Stomach smooth muscle (tissue), 2 donors: Measurements from ENCODE around the gene ATP6V0E1.
"Not testable (repeated sequence)": the region's sequence is repeated elsewhere in the genome, so short reads cannot be mapped to it uniquely, and the experiment has no call there.

ENCODE experiments used
- H3K27ac ChIP-seq: one replicate; pipeline ENCODE4 v1.7.0; 2013; ENCODE audit warnings: mild to moderate bottlenecking, low read length, inconsistent platforms
- H3K27me3 ChIP-seq, 2 donors: one replicate each; pipeline ENCODE4 v1.7.0; 2013; ENCODE audit warnings: low read length in 2 of 2; ENCODE audit not compliant: insufficient read depth in 2 of 2, control insufficient read depth in 1 of 2
- H3K36me3 ChIP-seq, 2 donors: one replicate each; pipeline ENCODE4 v1.7.0; 2013; ENCODE audit warnings: low read length in 2 of 2; ENCODE audit not compliant: control insufficient read depth in 2 of 2, insufficient read depth in 2 of 2
- H3K4me1 ChIP-seq: one replicate; pipeline ENCODE4 v1.7.0; 2013; ENCODE audit warnings: low read length; ENCODE audit not compliant: control insufficient read depth, insufficient read depth
- H3K4me3 ChIP-seq, 2 donors: one replicate each; pipeline ENCODE4 v1.7.0; 2013; ENCODE audit warnings: low read length in 2 of 2
- H3K9ac ChIP-seq, 2 donors: one replicate each; pipeline ENCODE4 v1.7.0; 2013; ENCODE audit warnings: low read length in 2 of 2, mild to moderate bottlenecking in 1 of 2
- H3K9me3 ChIP-seq, 2 donors: one replicate each; pipeline ENCODE4 v1.7.0; 2013; ENCODE audit warnings: low read length in 2 of 2; ENCODE audit not compliant: control insufficient read depth in 2 of 2
- donor health status: healthy.
- donor health status: Pancreatic carcinoma.

ATP6V0E1 gene

GRCh38 chr5:173017087-173017486 is 33.5 kb downstream of the ATP6V0E1 start:
- H3K9ac ChIP-seq, H3K9me3 ChIP-seq: not testable (repeated sequence)

GRCh38 chr5:173018358-173018757 is 34.8 kb downstream of the ATP6V0E1 start:
- no peak overlapping the region for H3K27ac ChIP-seq

More at GRCh38 chr5:173017087-173017486, 33.5 kb downstream of the ATP6V0E1 start:
- H3K27ac ChIP-seq = peak overlapping the region; percentile 76
- H3K4me1 ChIP-seq = peaks cover 20% of the 10 kb centered on the region
- H3K36me3 ChIP-seq, H3K4me3 ChIP-seq, H3K27me3 ChIP-seq: not testable (repeated sequence)

GRCh38 chr5:173020154-173020581 is 36.6 kb downstream of the ATP6V0E1 start:
- H3K27ac ChIP-seq = peak overlapping the region; percentile 82

More at GRCh38 chr5:173018358-173018757, 34.8 kb downstream of the ATP6V0E1 start:
- no peaks in the 10 kb centered on the region for H3K9me3 ChIP-seq
- H3K4me3 ChIP-seq = no peak overlapping the region
- H3K36me3 ChIP-seq = no peaks in the 10 kb centered on the region
- no peak overlapping the region for H3K9ac ChIP-seq
- no peaks in the 10 kb centered on the region for H3K27me3 ChIP-seq
- peaks cover 20% of the 10 kb centered on the region for H3K4me1 ChIP-seq

DNA sequence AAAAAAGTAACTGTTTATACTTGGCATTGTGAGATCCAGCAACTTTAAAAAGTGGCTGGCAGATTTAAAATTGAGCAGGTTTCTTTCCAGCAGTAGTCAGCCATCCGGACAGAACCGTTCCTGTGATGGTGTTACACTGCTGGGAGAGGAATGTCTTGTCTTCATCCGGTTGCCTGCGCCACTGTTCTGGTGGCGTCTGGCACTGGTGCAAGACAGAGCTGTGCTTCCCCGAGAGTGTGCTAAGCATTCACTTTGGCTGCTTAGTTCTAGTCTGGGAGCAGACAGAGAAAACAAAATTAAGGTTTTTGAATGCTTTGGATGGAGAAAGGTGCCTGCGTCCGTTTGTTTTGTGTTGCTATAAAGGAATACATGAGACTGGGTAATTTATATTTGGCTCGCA is 37.1 kb downstream of the ATP6V0E1 start:
- H3K9ac ChIP-seq = no peak overlapping the region
- H3K4me3 ChIP-seq = peak overlapping the region in 1 of 2 donors; percentile 59
- H3K36me3 ChIP-seq = no peaks in the 10 kb centered on the region
- no peaks in the 10 kb centered on the region for H3K27me3 ChIP-seq
- peaks cover 16% of the 10 kb centered on the region for H3K4me1 ChIP-seq
- H3K9me3 ChIP-seq = no peaks in the 10 kb centered on the region
- H3K27ac ChIP-seq = peak overlapping the region; percentile 82

More at GRCh38 chr5:173020154-173020581, 36.6 kb downstream of the ATP6V0E1 start:
- Histone ChIP-seq H3K9ac (no peak overlapping the region), H3K4me3 (peak overlapping the region in 1 of 2 donors; percentile 59), H3K36me3 (no peaks in the 10 kb centered on the region), H3K9me3 (no peaks in the 10 kb centered on the region), H3K27me3 (no peaks in the 10 kb centered on the region), H3K4me1 (peaks cover 20% of the 10 kb centered on the region)

GRCh38 chr5:173025651-173026050 is 42.1 kb downstream of the ATP6V0E1 start:
- Histone ChIP-seq H3K36me3 (peaks cover 0 to 3% of the 10 kb centered on the region in 2 donors), H3K27ac (no peak overlapping the region), H3K9me3 (no peaks in the 10 kb centered on the region), H3K27me3 (no peaks in the 10 kb centered on the region), H3K4me3 (no peak overlapping the region), H3K4me1 (peaks cover 21% of the 10 kb centered on the region), H3K9ac (no peak overlapping the region)

- H3K4me3 ChIP-seq = no peak overlapping the region
- H3K9ac ChIP-seq = no peak overlapping the region
- no peak overlapping the region for H3K27ac ChIP-seq
- no peaks in the 10 kb centered on the region for H3K9me3 ChIP-seq
- H3K4me1 ChIP-seq = peaks cover 14% of the 10 kb centered on the region
- H3K36me3 ChIP-seq = peaks cover 0 to 3% of the 10 kb centered on the region in 2 donors
- H3K27me3 ChIP-seq = no peaks in the 10 kb centered on the region
Measured at GRCh38 chr5:173027905-173028304, 44.3 kb downstream of the ATP6V0E1 start.

GRCh38 chr5:173028811-173029327 is 45.3 kb downstream of the ATP6V0E1 start:
- Histone ChIP-seq H3K9me3 (no peaks in the 10 kb centered on the region), H3K27ac (no peak overlapping the region), H3K27me3 (no peaks in the 10 kb centered on the region), H3K9ac (no peak overlapping the region), H3K4me3 (no peak overlapping the region), H3K4me1 (peaks cover 14% of the 10 kb centered on the region), H3K36me3 (peaks cover 0 to 3% of the 10 kb centered on the region in 2 donors)

- Histone ChIP-seq H3K4me3 (no peak overlapping the region), H3K27ac (no peak overlapping the region), H3K9ac (peak overlapping the region in 1 of 2 donors; percentile 1)
Measured at GRCh38 chr5:173029499-173029921, 45.9 kb downstream of the ATP6V0E1 start.

DNA sequence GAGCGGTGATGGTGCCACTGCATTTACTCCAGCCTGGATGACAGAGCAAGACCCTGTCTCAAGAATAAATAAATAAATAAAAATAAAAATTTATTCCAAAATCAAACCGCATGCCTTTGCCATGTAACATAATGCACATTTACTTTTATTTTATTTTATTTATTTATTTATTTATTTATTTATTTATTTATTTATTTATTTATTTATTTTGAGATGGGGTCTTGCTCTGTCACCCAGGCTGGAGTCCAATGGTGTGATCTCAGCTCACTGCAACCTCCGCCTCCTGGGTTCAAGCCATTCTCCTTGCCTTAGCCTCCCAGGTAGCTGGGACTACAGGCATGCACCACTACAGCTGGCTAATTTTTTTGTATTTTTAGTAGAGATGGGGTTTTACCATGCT is 48.5 kb downstream of the ATP6V0E1 start:
- H3K27ac ChIP-seq, H3K4me3 ChIP-seq, H3K27me3 ChIP-seq, H3K9ac ChIP-seq, H3K9me3 ChIP-seq: not testable (repeated sequence)
- H3K4me1 ChIP-seq = peaks cover 16% of the 10 kb centered on the region
- H3K36me3 ChIP-seq = peaks cover 0 to 10% of the 10 kb centered on the region in 2 donors

More at GRCh38 chr5:173029499-173029921, 45.9 kb downstream of the ATP6V0E1 start:
- peaks cover 0 to 4% of the 10 kb centered on the region in 2 donors for H3K36me3 ChIP-seq
- H3K4me1 ChIP-seq = peaks cover 14% of the 10 kb centered on the region
- no peaks in the 10 kb centered on the region for H3K9me3 ChIP-seq
- H3K27me3 ChIP-seq = no peaks in the 10 kb centered on the region

DNA sequence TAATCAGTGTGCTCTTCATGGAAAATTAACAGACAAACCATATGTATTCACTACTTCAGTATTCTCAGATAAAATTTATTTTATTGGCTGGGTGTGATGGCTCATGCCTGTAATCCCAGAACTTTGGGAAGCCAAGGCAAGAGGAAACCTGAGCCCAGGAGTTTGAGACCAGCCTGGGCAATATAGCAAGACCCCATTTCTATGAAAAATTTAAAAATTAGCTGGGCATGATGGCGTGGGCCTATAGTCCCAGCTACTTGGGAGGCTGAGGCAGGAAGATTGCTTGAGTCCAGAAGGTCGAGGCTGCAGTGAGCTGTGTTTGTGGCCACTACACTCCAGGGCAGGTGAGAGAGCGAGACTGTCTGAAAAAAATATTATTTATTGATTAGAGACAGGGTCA is 49.2 kb downstream of the ATP6V0E1 start:
- Histone ChIP-seq H3K27ac (no peak overlapping the region), H3K27me3 (no peaks in the 10 kb centered on the region), H3K9me3 (no peaks in the 10 kb centered on the region), H3K36me3 (peaks cover 0 to 8% of the 10 kb centered on the region in 2 donors), H3K9ac (no peak overlapping the region), H3K4me1 (peaks cover 16% of the 10 kb centered on the region), H3K4me3 (no peak overlapping the region)

DNA sequence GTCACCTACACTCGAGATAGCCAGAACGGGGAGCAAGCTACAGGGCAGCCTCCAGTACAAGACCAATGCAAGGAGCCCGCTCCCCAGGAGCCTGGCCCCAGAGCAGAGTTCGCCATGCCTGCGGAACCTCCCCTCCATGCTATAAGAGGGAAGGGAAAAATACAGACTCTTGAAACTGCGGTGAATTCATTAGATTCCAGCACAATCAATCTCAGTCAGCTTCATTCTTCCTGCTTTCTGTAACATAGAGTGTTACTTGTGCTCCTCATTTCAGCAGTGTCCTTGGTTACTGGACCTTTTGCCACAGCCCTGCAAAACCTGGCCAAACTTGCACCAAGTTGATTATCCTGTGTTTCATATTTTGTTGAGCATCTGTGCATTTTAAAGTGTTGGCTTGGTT is 50.4 kb downstream of the ATP6V0E1 start:
- Histone ChIP-seq H3K4me1 (peaks cover 12% of the 10 kb centered on the region), H3K9me3 (no peaks in the 10 kb centered on the region), H3K9ac (no peak overlapping the region), H3K27ac (no peak overlapping the region), H3K36me3 (peaks cover 0 to 8% of the 10 kb centered on the region in 2 donors), H3K4me3 (no peak overlapping the region), H3K27me3 (no peaks in the 10 kb centered on the region)
